Heart left ventricle (tissue), 13 donors: ENCODE data around the gene GRAMD4.

Experiments used
- CTCF ChIP-seq, 12 donors: fragments of 200-600 bp; sonication (generic) in 4 of 12; IDR thresholded peaks; one replicate each; pipeline versions ENCODE4 v1.5.0 to v1.8.0; 2018 to 2022; ENCODE audit warnings: antibody characterized with exemption in 12 of 12, mild to moderate bottlenecking in 5 of 12
- POLR2A ChIP-seq, 2 donors: fragments of 450-650 bp; IDR thresholded peaks; one replicate each; pipeline ENCODE4 v1.6.1; 2017; ENCODE audit warnings: antibody characterized with exemption in 2 of 2, mild to moderate bottlenecking in 2 of 2, moderate library complexity in 2 of 2
- donor health status: ischemic (EF 13 %, LVEDD 7.1; RV severe dilation, severe dysfunction).
- donor health status: DM: no; HTN: yes; CAD: no.
- donor health status: DM: no; HTN: no; CAD: no.
- donor health status: ischemic (EF 25% LVEDD 6.9; RV normal size, moderate dysfunction).
- donor health status: ischemic (EF 25% LVEDD 5.7; RV mildly dilated, moderate dysfunction).
- donor health status: ischemic (EF 35%, LVEDD 5.7; RV mildly dilated, moderate dysfunction).
- donor health status: nonischemic (EF 11% LVEDD 7.7; RV severe dilation, severe dysfunction).
- donor health status: DM: yes; HTN: yes; CAD: no.
- donor health status: PGD.
- donor health status: ischemic (EF 29% LVEDD 5.4; RV normal size, mild dysfunction).
- donor health status: nonischemic (EF 23%, LVEDD 6.1; RV moderate dilation, normal function).

GRCh38 chr22:46707827-46708570, 87.8 kb downstream of the GRAMD4 start:
- no peak for TF ChIP-seq CTCF (IDR thresholded peaks at IDR 0.05)
- no peak for TF ChIP-seq POLR2A (IDR thresholded peaks at IDR 0.05)
